ENCODE measurements around the gene RTTN.
A peak's percentile ranks its signal among the peaks of the same experiment; 100 is the strongest.
"Not testable (repeated sequence)": the region's sequence is repeated elsewhere in the genome, so short reads cannot be mapped to it uniquely, and the experiment has no call there.

Gene RTTN

DNA sequence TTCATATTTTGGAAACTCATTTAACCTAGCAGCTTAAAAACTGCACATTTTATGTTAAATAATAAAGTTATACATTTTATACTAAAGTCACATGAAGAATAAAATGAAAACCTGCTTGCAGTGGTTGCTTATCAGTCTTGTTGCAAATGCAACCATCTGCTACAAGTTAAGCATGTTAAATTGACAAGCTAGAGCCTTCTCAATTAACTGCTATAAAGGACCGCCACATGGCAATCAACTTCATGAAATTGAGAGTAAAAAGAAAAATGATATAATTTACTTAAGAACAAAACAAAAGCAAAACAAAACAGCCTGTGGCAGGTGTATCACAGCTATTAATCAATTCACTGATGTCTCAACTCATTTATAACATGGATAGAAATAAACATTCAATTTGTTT is 78.7 kb downstream of the RTTN start:
- no peak for TF ChIP-seq CTCF (IDR thresholded peaks at IDR 0.05; ENCODE audit: low read depth, low read length)
- DNase-seq (ENCODE audit: low read depth in 2 of 2): no peak

DNA sequence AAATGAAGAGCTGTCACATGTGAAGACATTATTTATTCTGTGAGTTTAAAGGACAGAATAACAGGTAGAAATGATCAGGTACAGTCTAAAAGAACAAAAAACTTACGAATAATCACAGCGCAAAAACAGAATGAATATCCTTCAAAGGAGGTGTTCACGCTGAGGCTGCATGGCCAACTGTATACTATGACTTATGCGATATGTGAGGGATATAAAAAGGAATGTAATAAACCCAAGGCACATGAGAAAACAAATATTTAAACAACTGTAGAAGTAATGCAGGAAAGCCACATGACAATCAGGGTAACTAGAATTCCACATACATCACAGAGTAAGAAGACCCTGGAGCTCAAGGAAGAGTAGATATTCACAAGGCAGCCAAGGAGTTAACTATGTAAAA is 81.3 kb downstream of the RTTN start:
- no peak overlapping the region for H3K4me3 ChIP-seq (replicated peaks in 1 of 2; ENCODE audit: low read depth in 2 of 2, low read length in 2 of 2)
- no peak for DNase-seq (ENCODE audit: low read depth in 2 of 2)
- no peak for TF ChIP-seq CTCF (IDR thresholded peaks at IDR 0.05; ENCODE audit: low read depth, low read length)

More for the DNA sequence above, 78.7 kb downstream of the RTTN start:
- H3K4me3 ChIP-seq (replicated peaks in 1 of 2; ENCODE audit: low read depth in 2 of 2, low read length in 2 of 2): no peak overlapping the region

DNA sequence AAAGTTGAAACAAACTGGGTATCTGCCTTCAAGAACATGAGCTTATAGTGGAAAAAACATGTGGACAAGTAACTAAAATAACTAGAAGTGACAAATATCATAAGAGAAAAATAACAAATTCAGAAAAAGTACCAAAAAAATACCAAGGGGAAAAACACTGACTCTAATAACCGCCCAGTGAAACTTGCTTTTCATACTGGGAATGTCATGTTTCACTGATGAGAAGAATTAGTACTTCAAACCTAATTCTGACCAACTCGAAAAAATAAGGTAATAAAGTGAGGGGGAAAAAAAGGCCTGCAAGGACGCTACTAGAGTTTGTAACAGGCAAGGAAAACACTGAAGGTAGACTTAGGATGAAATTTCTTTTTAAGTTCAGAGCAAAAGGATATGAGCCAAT is 83.6 kb downstream of the RTTN start:
- TF ChIP-seq CTCF (IDR thresholded peaks at IDR 0.05; ENCODE audit: low read depth, low read length): no peak
- H3K4me3 ChIP-seq (replicated peaks in 1 of 2; ENCODE audit: low read depth in 2 of 2, low read length in 2 of 2): no peak overlapping the region
- DNase-seq (ENCODE audit: low read depth in 2 of 2): no peak

DNA sequence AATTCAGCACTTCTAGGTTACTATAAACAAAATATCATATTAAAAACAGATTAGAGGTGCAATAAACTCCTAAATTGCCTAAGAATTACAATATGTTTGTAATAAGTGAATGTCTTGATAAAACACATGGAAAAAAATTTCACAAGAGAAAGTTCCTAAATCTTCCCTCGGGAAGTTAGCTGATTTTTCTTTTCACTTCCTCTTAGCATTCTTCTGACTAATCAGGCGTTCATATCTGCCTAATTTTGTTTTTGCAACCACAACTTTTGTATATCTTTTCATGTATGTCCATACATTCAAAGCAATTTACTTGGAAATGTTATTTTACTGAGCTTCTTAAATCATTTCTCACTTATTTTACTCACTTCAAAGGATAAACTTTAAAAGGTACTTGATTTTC is 88.5 kb downstream of the RTTN start:
- DNase-seq (ENCODE audit: low read depth in 2 of 2): peak; percentile 12 to 18
- H3K4me3 ChIP-seq (replicated peaks in 1 of 2; ENCODE audit: low read depth in 2 of 2, low read length in 2 of 2): no peak overlapping the region
- TF ChIP-seq CTCF (IDR thresholded peaks at IDR 0.05; ENCODE audit: low read depth, low read length): no peak

DNA sequence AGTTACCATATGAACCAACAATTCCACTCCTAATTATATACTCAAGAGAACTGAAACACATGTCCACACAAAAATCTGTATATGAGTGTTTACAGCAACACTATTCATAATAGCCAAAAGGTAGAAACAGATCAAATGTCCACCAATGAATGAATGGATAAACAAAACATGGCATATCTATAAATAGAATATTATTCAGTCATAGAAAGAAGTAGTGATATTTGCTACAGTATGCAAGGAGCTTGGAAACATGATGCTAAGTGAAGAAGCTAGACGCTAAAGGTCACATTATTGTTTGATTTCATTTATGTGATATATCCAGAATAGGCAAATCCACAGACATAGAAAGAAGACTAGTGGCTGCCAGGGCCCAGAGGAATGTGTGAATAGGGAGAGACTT is 92.0 kb downstream of the RTTN start:
- no peak for TF ChIP-seq CTCF (IDR thresholded peaks at IDR 0.05; ENCODE audit: low read depth, low read length)
- no peak overlapping the region for H3K4me3 ChIP-seq (replicated peaks in 1 of 2; ENCODE audit: low read depth in 2 of 2, low read length in 2 of 2)
- DNase-seq (ENCODE audit: low read depth in 2 of 2): no peak

- TF ChIP-seq CTCF (IDR thresholded peaks at IDR 0.05; ENCODE audit: low read depth, low read length): no peak
- H3K4me3 ChIP-seq (replicated peaks in 1 of 2; ENCODE audit: low read depth in 2 of 2, low read length in 2 of 2): no peak overlapping the region
- no peak for DNase-seq (ENCODE audit: low read depth in 2 of 2)
Measured at GRCh38 chr18:70110678-70111077, 94.8 kb downstream of the RTTN start.

GRCh38 chr18:70107091-70107490 is 98.4 kb downstream of the RTTN start:
- no peak for TF ChIP-seq CTCF (IDR thresholded peaks at IDR 0.05; ENCODE audit: low read depth, low read length)
- DNase-seq (ENCODE audit: low read depth in 2 of 2): peak in 1 of 2 donors; percentile 8
- H3K4me3 ChIP-seq (replicated peaks in 1 of 2; ENCODE audit: low read depth in 2 of 2, low read length in 2 of 2): no peak overlapping the region

GRCh38 chr18:70102854-70103253 is 102.6 kb downstream of the RTTN start:
- DNase-seq (ENCODE audit: low read depth in 2 of 2); H3K4me3 ChIP-seq (replicated peaks in 1 of 2; ENCODE audit: low read depth in 2 of 2, low read length in 2 of 2): not testable (repeated sequence)

Data from cardiac fibroblast (primary cell).